ENCODE measurements around the gene EHBP1. TPM values are rescaled to one million over a fixed set of nuclear protein-coding genes. Genes with fewer than 3 reads are reported as not detected.

EHBP1 gene
- total RNA-seq, 1 donor from 2014 or later: 23.1 TPM

DNA sequence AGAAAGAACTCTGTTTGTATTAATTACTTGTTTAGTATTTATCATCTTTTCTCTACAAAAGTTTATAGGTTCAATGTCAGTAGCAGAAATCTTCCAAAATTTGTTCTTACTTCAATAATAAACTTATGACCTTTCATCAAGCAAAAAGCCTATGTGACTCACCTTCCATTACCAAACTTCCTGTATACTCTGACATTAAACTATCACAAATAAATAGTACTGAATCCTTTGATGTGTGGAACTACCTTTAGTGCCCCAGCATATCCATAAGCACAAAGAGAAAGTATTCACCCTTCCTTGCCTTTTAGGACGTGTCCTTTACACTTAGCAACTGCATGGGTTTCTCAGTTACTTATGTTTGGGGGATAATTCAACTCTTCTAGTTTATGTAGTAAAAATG, 166.0 kb downstream of the EHBP1 start:
- intact Hi-C loops (cut with micrococcal nuclease): no loop called here

- intact Hi-C loops (cut with micrococcal nuclease): no loop called here
Observed at GRCh38 chr2:62873603-62874002, 168.1 kb downstream of the EHBP1 start.

DNA sequence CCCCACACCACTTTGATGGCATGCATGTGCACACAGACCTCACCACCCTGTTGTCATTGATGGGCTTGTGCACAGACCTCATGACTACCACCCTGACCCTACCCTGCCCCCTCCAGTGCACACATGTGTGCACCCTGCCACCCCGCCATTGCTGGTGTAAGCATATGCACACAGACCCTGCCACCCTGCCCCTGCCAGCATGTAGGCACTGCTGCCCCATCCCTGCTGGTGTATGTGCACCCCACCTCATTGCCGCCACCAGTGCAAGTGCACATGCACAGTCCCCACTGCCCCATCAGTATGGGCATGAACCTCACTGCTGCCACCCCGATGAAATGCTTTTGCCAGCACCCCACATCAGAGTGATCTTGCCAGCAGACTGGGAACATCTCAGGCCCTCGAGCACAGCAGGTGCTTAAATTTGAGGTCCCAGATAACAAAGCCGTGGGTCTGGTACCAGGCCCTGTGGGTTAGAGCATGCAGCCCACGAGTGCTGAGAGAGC, 169.4 kb downstream of the EHBP1 start:
- intact Hi-C loops (cut with micrococcal nuclease): no loop called here

GRCh38 chr2:62881162-62881795, 175.8 kb downstream of the EHBP1 start:
- intact Hi-C loops (cut with micrococcal nuclease): no loop called here

DNA sequence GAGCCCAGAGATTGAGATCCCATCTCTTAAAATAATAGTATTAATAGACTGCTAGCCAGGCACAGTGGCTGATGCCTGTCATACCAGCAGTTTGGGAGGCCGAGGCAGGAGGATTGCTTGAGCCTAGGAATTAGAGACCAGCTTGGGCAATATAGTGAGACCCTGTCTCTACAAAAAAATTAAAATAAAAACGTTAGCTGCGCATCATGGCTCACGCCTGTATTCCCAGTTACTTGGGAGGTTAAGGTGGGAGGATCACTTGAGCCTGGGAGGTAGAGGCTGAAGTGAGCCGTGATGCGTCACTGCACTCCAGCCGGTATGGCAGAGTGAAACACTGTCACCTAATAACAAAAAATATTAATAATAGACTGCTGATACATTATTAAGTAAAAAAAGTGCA, 178.1 kb downstream of the EHBP1 start:
- intact Hi-C loops (cut with micrococcal nuclease): no loop called here

- intact Hi-C loops (cut with micrococcal nuclease): no loop called here
Observed at GRCh38 chr2:62884086-62884485, 178.6 kb downstream of the EHBP1 start.

- intact Hi-C loops (cut with micrococcal nuclease): no loop called here
Observed at GRCh38 chr2:62884514-62884913, 179.0 kb downstream of the EHBP1 start.

DNA sequence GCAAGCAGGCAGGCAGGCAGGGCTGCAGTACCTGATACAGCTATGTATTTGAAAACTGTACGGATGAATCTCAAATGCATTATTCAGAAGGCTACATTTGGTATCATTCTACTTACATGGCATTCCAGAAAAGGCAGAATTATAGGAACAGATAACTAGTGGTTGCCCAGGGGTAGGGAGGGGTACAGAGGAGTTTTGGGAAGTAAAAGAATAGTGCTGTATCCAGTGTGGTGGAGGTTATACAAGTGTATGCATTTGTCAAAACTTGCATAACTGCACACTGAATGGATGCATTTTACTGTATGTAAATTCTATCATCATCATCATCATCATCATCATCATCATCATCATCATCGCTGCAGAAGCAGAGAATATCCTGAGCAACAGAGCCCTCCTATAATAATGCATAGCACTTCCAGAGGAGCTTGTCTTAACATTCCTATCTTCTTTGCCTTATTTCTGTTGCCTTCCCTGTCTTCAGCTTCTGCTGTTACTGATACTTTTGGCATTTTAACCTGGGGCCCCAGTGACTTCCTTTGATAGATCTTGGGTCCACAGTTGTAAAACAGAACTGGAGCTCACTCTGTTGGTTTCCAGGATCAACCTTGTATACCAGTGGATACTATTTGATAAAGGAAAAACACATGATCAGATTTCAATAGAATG, 189.6 kb downstream of the EHBP1 start:
- intact Hi-C loops (cut with micrococcal nuclease): no loop called here

- intact Hi-C loops (cut with micrococcal nuclease): no loop called here
Observed at GRCh38 chr2:62895632-62896009, 190.1 kb downstream of the EHBP1 start.

GRCh38 chr2:62897187-62897827, 191.8 kb downstream of the EHBP1 start:
- intact Hi-C loops (cut with micrococcal nuclease): no loop called here

- intact Hi-C loops (cut with micrococcal nuclease): no loop called here
Observed at GRCh38 chr2:62904344-62904743, 198.8 kb downstream of the EHBP1 start.

GRCh38 chr2:62908145-62908544, 202.6 kb downstream of the EHBP1 start:
- intact Hi-C loops (cut with micrococcal nuclease): no loop called here

DNA sequence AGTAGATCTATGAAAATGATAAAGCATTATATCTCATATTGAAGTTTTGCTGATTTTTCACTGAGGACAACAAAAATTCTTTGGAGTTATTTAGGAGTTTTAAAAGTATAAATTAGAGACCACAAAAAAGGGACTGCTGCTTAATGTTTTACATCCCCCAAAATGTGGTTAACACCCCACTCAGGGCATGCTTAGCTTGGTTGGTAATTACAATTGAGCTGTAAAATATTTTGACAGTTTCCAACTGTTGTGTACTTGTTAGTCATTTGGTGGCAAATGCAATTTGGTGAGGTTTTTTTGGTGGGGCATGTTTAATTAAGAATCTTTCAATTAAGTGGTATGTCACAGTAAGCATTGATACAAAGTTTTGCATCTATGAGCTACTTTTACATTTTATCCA, 207.8 kb downstream of the EHBP1 start:
- intact Hi-C loops (cut with micrococcal nuclease): no loop called here

DNA sequence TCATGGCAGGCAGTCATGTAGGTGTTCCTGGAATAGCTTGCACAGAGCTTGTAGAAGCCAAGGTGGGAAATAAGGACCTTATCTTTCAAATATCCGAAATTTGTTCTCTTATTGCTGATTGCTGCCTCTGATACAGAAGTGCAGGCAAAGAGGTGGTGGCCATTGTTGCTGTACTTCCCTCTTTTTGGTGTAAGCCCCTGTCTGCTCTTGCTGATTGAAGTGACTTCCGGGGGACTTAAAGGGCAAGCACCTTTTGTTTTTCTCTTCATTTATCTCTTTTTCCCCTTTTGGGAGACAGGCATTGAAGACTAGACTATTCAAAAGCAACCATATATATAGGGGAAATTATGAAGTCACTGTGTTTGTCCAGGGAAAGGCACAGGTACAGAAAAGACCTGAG, 213.5 kb downstream of the EHBP1 start:
- intact Hi-C loops (cut with micrococcal nuclease): no loop called here

DNA sequence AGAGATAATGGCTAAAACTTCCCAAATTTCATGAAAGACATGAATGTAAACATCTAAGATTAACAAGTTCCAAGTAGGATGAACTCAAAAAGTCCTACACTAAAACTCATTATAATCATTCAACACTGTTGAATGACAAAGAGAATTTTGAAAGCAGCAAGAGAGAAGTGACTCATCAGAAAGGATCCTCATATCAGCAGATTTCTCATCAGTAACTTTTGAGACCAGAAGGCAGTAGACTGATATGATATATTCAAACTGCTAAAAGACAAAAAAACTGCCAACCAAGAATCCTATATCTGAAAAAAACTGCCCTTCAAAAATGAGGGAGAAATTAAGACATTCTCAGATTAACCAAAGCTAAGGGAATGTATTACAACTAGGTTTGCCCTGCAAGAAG, 214.6 kb downstream of the EHBP1 start:
- intact Hi-C loops (cut with micrococcal nuclease): no loop called here

- intact Hi-C loops (cut with micrococcal nuclease): no loop called here
Observed at GRCh38 chr2:62923242-62923641, 217.7 kb downstream of the EHBP1 start.

GRCh38 chr2:62923881-62924280, 218.4 kb downstream of the EHBP1 start:
- intact Hi-C loops (cut with micrococcal nuclease): no loop called here

DNA sequence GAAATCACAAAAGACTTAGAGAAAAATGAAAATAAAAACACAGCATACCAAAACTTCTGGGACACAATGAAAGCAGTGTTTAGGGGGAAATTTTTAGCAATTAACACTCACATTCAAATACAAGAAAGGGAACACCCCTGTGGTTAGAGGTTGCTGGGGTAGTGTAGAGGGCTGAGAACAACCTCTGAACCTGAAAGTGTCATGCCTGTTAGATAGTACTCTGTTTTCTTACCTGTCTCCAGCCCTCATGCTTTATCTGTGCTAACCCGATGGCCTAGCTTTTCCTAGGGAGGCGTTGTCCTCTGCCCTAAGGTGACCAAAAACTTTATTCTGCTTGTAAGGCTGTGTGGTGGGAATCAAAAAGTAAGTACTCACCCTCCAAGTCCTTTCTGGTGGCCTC, 222.5 kb downstream of the EHBP1 start:
- intact Hi-C loops (cut with micrococcal nuclease): no loop called here

GRCh38 chr2:62931536-62931935, 226.0 kb downstream of the EHBP1 start:
- intact Hi-C loops (cut with micrococcal nuclease): no loop called here

GRCh38 chr2:62933398-62933917, 227.9 kb downstream of the EHBP1 start:
- intact Hi-C loops (cut with micrococcal nuclease): no loop called here

- intact Hi-C loops (cut with micrococcal nuclease): no loop called here
Observed at GRCh38 chr2:62934517-62934916, 229.0 kb downstream of the EHBP1 start.

GRCh38 chr2:62938126-62938525, 232.6 kb downstream of the EHBP1 start:
- intact Hi-C loops (cut with micrococcal nuclease): no loop called here

Data from T-helper 2 cell treated with Interferon-gamma antibody and Interleukin-4, amounts not matched to agents 100 ng/mL and 5 ng/mL, for 36 hours (primary cell).